H9 (cell line): ENCODE data around the gene SORCS2. TPM values are rescaled to one million over a fixed set of nuclear protein-coding genes. Genes with fewer than 3 reads are reported as not detected.

ENCODE experiments used
- DNase-seq: peaks from one replicate; pipeline ENCODE4 v3.0.0-alpha.2; 2017
- H2AFZ ChIP-seq: one replicate; pipeline ENCODE4 v1.6.1; 2013; ENCODE audit warnings: mild to moderate bottlenecking, low read length, control low read depth, moderate library complexity
- H2AK5ac ChIP-seq: 2 replicates; pipeline ENCODE4 v1.6.1; 2013; ENCODE audit warnings: low read length, control low read depth, mixed read lengths; ENCODE audit not compliant: insufficient read length
- H2BK120ac ChIP-seq: one replicate; pipeline ENCODE4 v1.6.1; 2013; ENCODE audit warnings: low read depth, mild to moderate bottlenecking, low read length, control low read depth, inconsistent platforms; ENCODE audit not compliant: poor library complexity, severe bottlenecking
- H2BK12ac ChIP-seq: 2 replicates; pipeline ENCODE4 v1.6.1; 2013; ENCODE audit warnings: low read length, control low read depth, mixed read lengths, low read depth; ENCODE audit not compliant: insufficient read length
- H2BK15ac ChIP-seq: 2 replicates; pipeline ENCODE4 v1.6.1; 2013; ENCODE audit warnings: low read depth, low read length, control low read depth
- H2BK20ac ChIP-seq: one replicate; pipeline ENCODE4 v1.6.1; 2013; ENCODE audit warnings: low read depth, mild to moderate bottlenecking, low read length, control low read depth, inconsistent platforms; ENCODE audit not compliant: poor library complexity, severe bottlenecking
- H2BK5ac ChIP-seq: 2 replicates; pipeline ENCODE4 v1.6.1; 2013; ENCODE audit warnings: low read length, control low read depth, mixed read lengths; ENCODE audit not compliant: insufficient read length
- H3K14ac ChIP-seq: 2 replicates; pipeline ENCODE4 v1.6.1; 2013; ENCODE audit warnings: low read length, control low read depth; ENCODE audit not compliant: insufficient read depth
- H3K18ac ChIP-seq: 2 replicates; pipeline ENCODE4 v1.6.1; 2013; ENCODE audit warnings: low read depth, mild to moderate bottlenecking, mixed read lengths, low read length, control low read depth; ENCODE audit not compliant: insufficient read length
- H3K23ac ChIP-seq: 2 replicates; pipeline ENCODE4 v1.6.1; 2013; ENCODE audit warnings: low read length, control low read depth, mixed read lengths, low read depth; ENCODE audit not compliant: insufficient read length
- H3K23me2 ChIP-seq: 2 replicates; pipeline ENCODE4 v1.6.1; 2013; ENCODE audit warnings: low read depth, mild to moderate bottlenecking, mixed read lengths, low read length, control low read depth; ENCODE audit not compliant: insufficient read length, poor library complexity, severe bottlenecking
- H3K27ac ChIP-seq: 2 replicates; pipeline ENCODE4 v1.5.1; 2013; ENCODE audit warnings: low read length, control low read depth, mixed read lengths, low read depth; ENCODE audit not compliant: insufficient read length
- H3K27me3 ChIP-seq: 2 replicates; pipeline ENCODE4 v1.6.1; 2013; ENCODE audit warnings: low read length, control low read depth, inconsistent platforms; ENCODE audit not compliant: insufficient read depth
- H3K4ac ChIP-seq: 2 replicates; pipeline ENCODE4 v1.6.1; 2013; ENCODE audit warnings: low read depth, mild to moderate bottlenecking, control low read depth, inconsistent platforms, low read length, moderate library complexity
- H3K4me1 ChIP-seq: 2 replicates; pipeline ENCODE4 v1.6.1; 2013; ENCODE audit warnings: low read length, control low read depth, inconsistent platforms; ENCODE audit not compliant: insufficient read depth
- H3K4me2 ChIP-seq: 2 replicates; pipeline ENCODE4 v1.6.1; 2013; ENCODE audit warnings: low read length, control low read depth, mixed read lengths; ENCODE audit not compliant: insufficient read length, insufficient read depth
- H3K56ac ChIP-seq: 2 replicates; pipeline ENCODE4 v1.6.1; 2013; ENCODE audit warnings: low read depth, mild to moderate bottlenecking, mixed read lengths, low read length, control low read depth; ENCODE audit not compliant: insufficient read length
- H3K79me1 ChIP-seq: 2 replicates; pipeline ENCODE4 v1.6.1; 2013; ENCODE audit warnings: low read depth, mild to moderate bottlenecking, moderate library complexity, low read length, control low read depth, inconsistent platforms; ENCODE audit not compliant: insufficient read depth, poor library complexity, severe bottlenecking
- H3K79me2 ChIP-seq: 2 replicates; pipeline ENCODE4 v1.6.1; 2013; ENCODE audit warnings: low read length, control low read depth, inconsistent platforms; ENCODE audit not compliant: insufficient read depth
- H3K9ac ChIP-seq: 2 replicates; pipeline ENCODE4 v1.6.1; 2013; ENCODE audit warnings: low read length, control low read depth, mixed read lengths; ENCODE audit not compliant: insufficient read length; ENCODE audit errors: extremely low read depth
- H3K9me3 ChIP-seq: one replicate; pipeline ENCODE4 v1.6.1; 2013; ENCODE audit warnings: low read depth, low read length, inconsistent platforms; ENCODE audit not compliant: control insufficient read depth
- H3T11ph ChIP-seq: one replicate; pipeline ENCODE4 v1.6.1; 2013; ENCODE audit warnings: mild to moderate bottlenecking, low read length, control low read depth, inconsistent platforms
- H4K20me1 ChIP-seq: one replicate; pipeline ENCODE4 v1.6.1; 2013; ENCODE audit not compliant: control insufficient read depth, insufficient read length, insufficient read depth
- H4K5ac ChIP-seq: 2 replicates; pipeline ENCODE4 v1.6.1; 2013; ENCODE audit warnings: low read depth, mild to moderate bottlenecking, mixed read lengths, low read length, control low read depth; ENCODE audit not compliant: insufficient read length
- H4K8ac ChIP-seq: replicated peaks from 2 replicates; pipeline ENCODE4 v1.6.1; 2013; ENCODE audit warnings: low read length, control low read depth, mixed read lengths, low read depth; ENCODE audit not compliant: insufficient read length
- H4K91ac ChIP-seq: 2 replicates; pipeline ENCODE4 v1.6.1; 2013; ENCODE audit warnings: low read depth, mild to moderate bottlenecking, moderate library complexity, mixed read lengths, low read length, control low read depth; ENCODE audit not compliant: insufficient read length
- H3K27ac Mint-ChIP-seq, 3 experiments: 2 replicates in 2 of 3; 3 replicates in 1 of 3; pipeline ENCODE4 v1.8.0; 2020 to 2021; ENCODE audit warnings: mixed read lengths in 3 of 3, mild to moderate bottlenecking in 1 of 3, moderate library complexity in 1 of 3
- H3K27me3 Mint-ChIP-seq: 2 replicates; pipeline ENCODE4 v1.8.0; 2021; ENCODE audit warnings: low read depth, mild to moderate bottlenecking, moderate library complexity, mixed read lengths
- H3K36me3 Mint-ChIP-seq, 3 experiments: 2 replicates in 2 of 3; 3 replicates in 1 of 3; pipeline ENCODE4 v1.8.0; 2020 to 2021; ENCODE audit warnings: low read depth in 3 of 3, mixed read lengths in 3 of 3; ENCODE audit not compliant: insufficient read depth in 1 of 3
- H3K4me1 Mint-ChIP-seq, 2 experiments: 2 replicates each; pipeline ENCODE4 v1.8.0; 2020; ENCODE audit warnings: mixed read lengths in 2 of 2
- H3K4me3 Mint-ChIP-seq, 2 experiments: 2 replicates in 1 of 2; 3 replicates in 1 of 2; pipeline ENCODE4 v1.8.0; 2020 to 2021; ENCODE audit warnings: mild to moderate bottlenecking in 2 of 2, mixed read lengths in 2 of 2, moderate library complexity in 1 of 2
- H3K9me3 Mint-ChIP-seq, 2 experiments: 2 replicates in 1 of 2; 3 replicates in 1 of 2; pipeline ENCODE4 v1.8.0; 2020; ENCODE audit warnings: mild to moderate bottlenecking in 2 of 2, mixed read lengths in 2 of 2, moderate library complexity in 1 of 2
- CTCF ChIP-seq: fragments of 200-600 bp; sonication (generic); conservative IDR thresholded peaks from 3 replicates; pipeline ENCODE4 v1.8.0; 2021; ENCODE audit warnings: antibody characterized with exemption, mild to moderate bottlenecking
- WGBS: extraction: QIAGEN DNeasy Blood & Tissue Kit; methylation state at CpG from one replicate; pipeline ENCODE4 v1.1.7; 2013; ENCODE audit warnings: missing lambda C conversion rate, low lambda C conversion rate, mixed read lengths; ENCODE audit not compliant: insufficient read length; ENCODE audit errors: extremely low coverage; 5-methylcytosine and 5-hydroxymethylcytosine counted together
- total RNA-seq: library from RNA; stranded (reverse); gene quantifications from 2 replicates; pipeline ENCODE4 v1.2.1, GENCODE V29; 2021

The SORCS2 gene
- total RNA-seq, 1 experiment from 2014 or later = 0.57 TPM

- no peak overlapping the region for H3K14ac ChIP-seq
- no peak overlapping the region for H4K8ac ChIP-seq
- H3K9me3 ChIP-seq = no peaks in the 10 kb centered on the region
- no peak overlapping the region for H2BK15ac ChIP-seq
- H3K27ac Mint-ChIP-seq = peak overlapping the region in 2 of 3 experiments; percentile 70 to 85; a peak in 1 of 7 replicates
- no peak for TF ChIP-seq CTCF
- no peaks in the 10 kb centered on the region for H3K79me2 ChIP-seq
- no peak overlapping the region for H3K27ac ChIP-seq
- H3K27me3 ChIP-seq = no peaks in the 10 kb centered on the region
- no peak overlapping the region for H3K23ac ChIP-seq
- H4K91ac ChIP-seq = no peak overlapping the region
- H2AK5ac ChIP-seq = no peak overlapping the region
- no peak overlapping the region for H2BK12ac ChIP-seq
- H3K4me2 ChIP-seq = no peak overlapping the region
- no peak overlapping the region for H2BK5ac ChIP-seq
- H3K4ac ChIP-seq = no peak overlapping the region
- H4K5ac ChIP-seq = no peak overlapping the region
- H2BK20ac ChIP-seq = no peak overlapping the region
- DNase-seq = no peak
- H2AFZ ChIP-seq = no peak overlapping the region
- H3K23me2 ChIP-seq = no peaks in the 10 kb centered on the region
- H3K56ac ChIP-seq = no peak overlapping the region
- no peak overlapping the region for H3K9ac ChIP-seq
- no peaks in the 10 kb centered on the region for H3K79me1 ChIP-seq
- H3K36me3 Mint-ChIP-seq = no peaks in the 10 kb centered on the region
- no peak overlapping the region for H2BK120ac ChIP-seq
- H3K4me1 ChIP-seq = no peaks in the 10 kb centered on the region; the same call in 1 of the 2 replicates
- H3K9me3 Mint-ChIP-seq = no peaks in the 10 kb centered on the region
- H3K27me3 Mint-ChIP-seq = no peaks in the 10 kb centered on the region; the same call in 1 of the 2 replicates
- no peaks in the 10 kb centered on the region for H4K20me1 ChIP-seq
- H3K18ac ChIP-seq = no peak overlapping the region
- H3K4me3 Mint-ChIP-seq = no peak overlapping the region
- H3K4me1 Mint-ChIP-seq = peaks cover 8 to 19% of the 10 kb centered on the region in 2 experiments
- WGBS = no CpG with 5 or more reads among the region's 13 CpGs
- H3T11ph ChIP-seq = no peak overlapping the region
Measured at GRCh38 chr4:7325541-7325940, 133.2 kb downstream of the SORCS2 start.
